Limb (tissue), 2 donors: ENCODE data around the gene GAS2.

Experiments used
- DNase-seq, 2 donors: peaks; one replicate each; pipeline ENCODE4 v3.0.0-alpha.2; 2016; ENCODE audit errors: extremely low spot score in 2 of 2

GAS2 gene

DNA sequence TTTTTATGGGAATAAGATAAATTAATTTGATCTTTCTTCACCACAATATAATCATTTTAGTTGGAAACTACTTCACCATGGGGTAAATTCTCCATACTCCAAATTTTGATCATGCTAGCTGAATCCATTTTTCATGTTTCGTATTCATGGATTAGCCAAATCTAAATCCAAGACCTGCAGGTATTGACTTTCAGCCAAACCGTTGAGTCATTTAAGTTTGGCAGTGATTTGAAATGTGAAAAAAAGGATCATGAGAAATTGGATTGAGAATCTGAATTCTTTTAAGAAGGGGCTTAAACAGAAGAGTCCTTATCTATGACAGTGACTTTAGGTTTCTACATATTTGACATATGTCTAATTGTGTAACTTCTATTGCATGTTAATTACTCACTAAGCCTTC is 5.3 kb downstream of the GAS2 start:
- peak in 1 of 2 donors; percentile 47 for DNase-seq

DNA sequence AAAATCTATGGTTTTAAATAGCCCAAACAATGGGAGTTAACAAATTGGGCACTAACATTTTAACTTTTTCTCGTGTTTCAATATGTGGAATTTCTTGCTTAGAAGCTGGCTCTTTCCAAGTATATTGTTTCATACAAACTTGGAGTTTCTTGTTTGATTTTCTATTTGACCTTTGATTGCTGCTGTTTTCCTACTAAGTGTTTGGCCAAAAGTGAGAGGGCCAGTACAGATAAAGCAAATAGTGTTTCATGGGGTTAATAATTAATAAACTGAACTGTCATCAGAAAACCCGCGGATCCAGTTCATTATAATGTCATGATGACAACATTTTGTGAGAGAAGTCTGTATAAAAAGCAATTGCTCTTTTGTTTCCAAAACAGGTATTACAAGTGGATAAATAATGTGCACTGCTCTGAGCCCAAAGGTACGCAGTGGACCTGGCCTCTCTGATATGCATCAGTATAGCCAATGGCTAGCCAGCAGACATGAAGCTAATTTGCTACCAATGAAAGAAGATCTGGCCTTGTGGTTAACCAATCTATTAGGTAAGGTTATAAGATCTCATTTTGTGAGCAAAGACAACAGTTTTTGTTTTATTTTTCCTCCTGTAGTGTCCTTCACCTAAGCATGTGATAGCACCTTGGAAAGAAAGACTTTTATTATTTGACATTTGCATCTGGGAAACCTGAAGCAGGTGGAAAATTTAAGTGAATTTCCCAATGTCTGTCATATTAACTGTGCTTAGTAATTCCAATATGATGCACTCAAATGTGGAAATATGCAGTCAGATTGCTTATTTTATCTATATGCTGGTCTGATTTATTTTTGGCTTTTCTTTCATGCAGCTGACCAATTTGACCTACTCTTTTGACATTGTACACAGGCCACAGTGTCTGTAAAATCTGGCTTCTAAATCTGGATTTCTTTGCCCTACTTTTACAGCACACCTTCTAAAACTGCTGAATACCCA is 8.3 kb downstream of the GAS2 start:
- DNase-seq: no peak

DNA sequence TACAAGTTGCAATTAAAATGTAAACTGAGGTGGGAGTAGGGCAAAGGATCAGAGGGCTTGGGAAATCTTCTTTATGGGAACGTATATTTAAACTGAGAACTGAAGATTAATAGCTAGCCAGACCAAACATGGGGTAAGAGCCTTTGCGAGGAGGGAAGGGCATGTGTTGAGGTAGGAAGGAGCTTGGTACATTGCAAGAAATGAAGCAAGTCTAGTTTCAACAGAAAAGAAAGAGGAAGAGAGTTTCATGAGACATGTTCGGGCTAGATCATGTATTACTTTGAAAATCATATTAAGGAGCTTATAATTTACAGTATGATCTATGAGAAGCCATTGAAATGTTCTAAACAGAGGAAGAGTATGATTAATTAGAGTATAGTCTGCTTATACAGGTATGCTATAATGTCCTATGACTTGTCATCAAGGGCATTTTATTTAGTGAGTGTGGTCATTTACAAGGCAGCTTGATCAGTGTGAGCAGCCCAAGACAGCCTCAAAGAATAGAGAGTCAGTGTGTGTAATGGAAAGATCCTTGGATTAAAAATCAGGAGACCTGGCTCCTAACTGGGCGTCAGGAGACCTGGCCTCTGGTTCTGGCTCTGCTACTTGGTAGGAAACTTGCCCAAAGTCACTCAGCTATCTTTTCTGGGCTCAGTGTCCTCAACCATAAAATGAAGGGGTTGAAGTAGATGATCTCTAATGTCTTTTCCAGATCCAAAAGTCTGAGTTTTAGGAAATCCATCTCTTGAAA is 10.9 kb downstream of the GAS2 start:
- DNase-seq: no peak

DNA sequence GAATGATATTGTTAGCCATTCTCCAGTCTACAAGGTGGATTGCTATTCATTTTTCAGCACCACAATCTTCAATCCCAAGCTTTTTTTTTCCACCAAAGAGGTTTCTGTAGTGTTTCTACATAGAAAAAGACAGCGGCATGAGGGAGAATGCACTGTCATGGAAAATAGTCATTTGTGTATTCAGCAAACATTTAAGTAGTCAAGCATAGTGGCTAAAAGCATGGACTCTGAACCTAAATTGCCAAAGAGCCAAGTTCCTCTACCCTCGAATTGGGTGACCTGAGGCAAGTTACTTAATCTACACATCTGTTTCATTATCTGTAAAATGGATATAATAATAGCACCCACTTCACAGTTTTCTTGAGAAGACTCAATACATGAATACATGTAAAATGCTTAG is 14.2 kb downstream of the GAS2 start:
- no peak for DNase-seq

DNA sequence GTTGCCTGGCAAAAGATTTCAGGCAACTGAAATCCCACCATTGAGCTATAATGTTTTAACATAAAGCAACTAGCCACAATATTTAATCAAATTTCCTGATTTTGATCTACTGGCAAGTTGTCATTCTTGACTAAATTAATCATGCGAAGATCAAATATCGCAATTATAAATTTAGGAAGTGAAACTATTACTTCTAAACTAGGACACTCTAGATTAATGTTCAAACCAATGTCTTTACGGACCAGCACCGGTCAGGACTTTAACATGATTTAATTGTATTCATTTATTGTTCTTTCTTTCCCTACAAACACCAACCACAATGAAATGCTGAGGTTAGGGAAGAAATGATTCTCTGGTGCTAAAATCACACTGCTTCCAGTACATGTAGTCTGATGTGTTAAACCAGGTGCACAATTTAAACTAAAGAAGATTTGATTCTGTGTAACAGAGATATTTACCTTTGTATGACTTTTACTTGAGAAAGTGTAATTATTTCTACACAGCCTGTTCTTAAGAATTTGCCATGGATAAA is 14.9 kb downstream of the GAS2 start:
- no peak for DNase-seq

DNA sequence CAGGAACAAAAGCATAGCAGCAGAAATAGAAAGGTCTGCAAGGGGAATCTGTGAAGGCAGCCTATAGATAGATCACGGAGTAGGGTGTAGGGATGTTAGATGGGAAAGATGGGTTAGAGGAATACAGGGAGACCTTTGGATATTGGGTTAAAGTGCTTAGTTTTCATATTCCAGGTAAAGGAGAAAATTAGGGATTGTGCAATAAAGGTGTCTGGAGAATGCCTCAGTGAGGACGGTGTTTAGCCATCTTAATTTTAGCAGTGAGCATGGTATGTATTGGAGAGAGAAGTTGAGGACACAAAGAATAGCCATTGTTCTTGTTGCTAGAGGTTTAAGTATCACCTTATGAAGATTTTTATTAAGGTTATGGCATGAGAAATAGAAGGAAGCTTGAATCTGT is 17.7 kb downstream of the GAS2 start:
- DNase-seq: no peak

DNA sequence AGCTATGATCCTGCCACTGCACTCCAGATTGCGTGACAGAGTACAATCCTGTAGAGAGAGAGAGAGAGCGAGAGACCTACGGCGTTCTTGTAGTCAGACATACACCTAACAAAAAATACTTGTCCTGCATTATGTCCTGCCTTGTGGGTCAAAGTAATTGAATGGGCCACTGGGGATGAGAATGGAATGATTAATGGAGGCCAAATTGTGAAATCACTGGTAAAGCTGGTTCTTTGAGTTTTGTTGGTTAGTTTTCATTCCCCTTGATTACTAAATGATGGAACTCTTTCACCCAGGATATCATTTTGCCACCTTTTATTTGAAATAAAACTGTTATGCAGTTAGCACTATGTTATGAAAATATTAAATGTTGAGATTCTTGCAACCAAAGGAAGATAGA is 18.7 kb downstream of the GAS2 start:
- DNase-seq: no peak

DNA sequence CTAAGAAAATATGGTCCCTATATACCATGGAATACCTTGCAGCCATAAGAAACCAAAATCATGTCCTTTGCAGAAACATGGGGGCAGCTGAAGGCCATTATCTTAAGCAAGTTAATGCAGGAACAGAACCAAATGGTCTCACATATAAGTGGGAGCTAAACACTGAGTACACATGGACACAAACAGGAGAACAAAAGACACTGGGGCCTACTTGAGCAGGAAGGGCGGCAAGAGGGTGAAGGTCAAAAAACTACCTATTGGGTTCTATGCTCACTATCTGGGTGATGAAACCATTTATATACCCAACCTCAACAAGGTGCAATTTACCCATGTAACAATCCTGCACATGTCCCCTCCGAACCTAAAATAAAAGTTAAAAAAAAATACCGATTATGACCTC is 22.5 kb downstream of the GAS2 start:
- no peak for DNase-seq

DNA sequence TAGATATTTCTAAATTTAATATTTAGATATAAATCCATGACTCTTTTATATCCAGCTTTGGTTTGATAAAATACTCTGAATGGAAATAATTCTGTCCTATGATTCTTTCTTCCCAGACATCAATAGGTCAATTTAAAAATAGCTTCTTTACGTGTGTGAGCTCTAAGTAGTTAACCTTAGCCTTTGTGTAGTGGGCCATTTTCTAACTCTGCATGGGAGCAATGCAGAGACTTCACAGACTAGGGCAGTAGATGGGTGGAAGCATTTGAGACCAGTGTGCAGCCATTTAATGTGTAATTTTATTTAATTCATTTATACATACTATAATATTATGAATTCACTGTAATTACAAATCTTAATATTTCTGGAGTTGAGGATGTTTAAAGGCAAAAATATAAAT is 23.8 kb downstream of the GAS2 start:
- DNase-seq: no peak

DNA sequence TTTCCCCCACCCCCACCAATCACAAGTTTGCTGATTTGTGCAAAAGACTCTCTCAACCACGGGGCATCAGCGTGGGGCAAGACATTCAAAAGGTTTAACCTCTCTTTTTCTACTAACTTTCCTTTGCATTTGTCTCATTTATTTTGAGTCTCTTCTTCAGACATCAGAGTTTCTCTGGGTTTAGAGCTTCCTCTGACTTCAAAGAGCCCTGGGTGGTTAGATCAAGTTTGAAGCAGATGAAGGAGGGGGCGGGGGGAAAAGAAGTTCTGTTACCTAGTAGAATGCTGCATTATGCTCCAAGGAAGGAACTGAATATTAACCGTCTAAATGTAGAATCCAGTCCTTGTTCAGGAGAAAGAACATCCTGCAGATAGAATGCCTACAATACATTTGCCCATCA is 24.5 kb downstream of the GAS2 start:
- no peak for DNase-seq

DNA sequence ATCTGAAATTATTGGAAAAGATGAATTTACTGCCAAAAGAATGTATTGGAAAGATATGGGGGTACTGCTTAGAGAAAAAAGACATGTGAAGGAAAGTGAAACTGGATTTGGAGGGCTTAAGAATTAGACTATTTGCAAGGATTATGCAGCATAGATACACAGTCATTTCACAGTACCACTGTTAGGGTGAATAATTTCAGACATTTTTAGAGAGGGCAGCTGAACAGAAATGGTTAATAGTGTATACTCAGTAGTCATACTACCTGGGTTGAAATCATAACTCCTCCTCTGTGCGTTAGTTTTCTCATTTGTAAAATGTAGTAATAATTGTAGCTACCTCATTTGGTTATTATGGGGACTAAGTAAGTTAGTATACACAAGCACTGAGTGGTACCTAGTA is 33.0 kb downstream of the GAS2 start:
- no peak for DNase-seq

DNA sequence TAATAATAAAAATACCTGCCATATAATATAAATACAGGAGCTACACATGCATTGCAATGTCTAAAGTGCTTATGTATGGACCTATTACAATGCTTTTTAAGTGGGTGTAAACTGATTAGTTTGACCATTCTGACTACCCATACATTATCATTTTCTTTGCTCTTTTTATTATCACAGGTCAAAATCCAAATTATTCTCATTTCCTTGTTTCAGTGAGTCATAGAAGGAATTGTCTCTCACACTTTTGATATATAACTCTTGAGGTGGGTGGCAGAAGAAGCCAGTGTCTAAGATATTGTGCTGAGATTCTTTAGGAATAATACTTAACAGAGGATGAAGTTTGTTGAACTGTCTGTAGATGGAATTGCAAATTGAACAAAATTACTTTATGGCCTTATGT is 35.6 kb downstream of the GAS2 start:
- no peak for DNase-seq

DNA sequence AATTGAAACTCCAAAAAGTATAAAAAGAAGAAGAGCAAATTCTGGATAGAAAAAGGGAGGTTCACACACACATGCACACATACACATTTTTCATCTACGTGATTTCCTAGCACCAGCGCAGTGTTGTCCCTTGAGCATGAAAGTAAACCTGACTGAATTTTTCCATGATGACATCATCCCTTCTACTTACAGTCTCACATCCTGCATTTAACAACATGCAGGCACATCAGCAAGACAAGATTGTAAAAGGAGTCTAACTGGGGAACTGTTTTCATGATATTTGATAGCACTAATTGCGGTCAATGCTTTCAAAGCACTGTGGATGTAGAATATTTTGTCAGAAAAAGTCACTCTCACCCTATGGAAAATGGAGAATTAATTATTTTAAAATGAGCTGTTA is 36.6 kb downstream of the GAS2 start:
- DNase-seq: peak; percentile 38 to 91

DNA sequence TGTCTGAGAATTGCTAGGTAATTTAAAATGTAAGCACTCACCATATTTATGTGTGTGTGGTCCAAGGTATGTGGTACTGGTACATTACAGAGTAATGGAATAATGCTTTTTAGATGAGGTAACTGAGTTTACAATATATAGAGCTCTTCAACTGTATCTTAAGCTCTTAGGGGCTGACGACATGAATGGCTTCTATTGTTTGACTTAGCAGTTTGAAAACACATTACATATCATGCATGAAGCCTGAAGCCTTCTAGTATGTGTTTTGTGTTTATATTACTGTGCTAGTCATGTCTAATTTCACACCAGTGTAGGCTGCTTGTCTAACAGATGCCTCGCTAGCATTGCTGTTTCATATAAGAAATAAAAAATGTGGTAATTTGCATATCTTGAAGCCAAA is 37.2 kb downstream of the GAS2 start:
- peak in 1 of 2 donors; percentile 73 for DNase-seq

DNA sequence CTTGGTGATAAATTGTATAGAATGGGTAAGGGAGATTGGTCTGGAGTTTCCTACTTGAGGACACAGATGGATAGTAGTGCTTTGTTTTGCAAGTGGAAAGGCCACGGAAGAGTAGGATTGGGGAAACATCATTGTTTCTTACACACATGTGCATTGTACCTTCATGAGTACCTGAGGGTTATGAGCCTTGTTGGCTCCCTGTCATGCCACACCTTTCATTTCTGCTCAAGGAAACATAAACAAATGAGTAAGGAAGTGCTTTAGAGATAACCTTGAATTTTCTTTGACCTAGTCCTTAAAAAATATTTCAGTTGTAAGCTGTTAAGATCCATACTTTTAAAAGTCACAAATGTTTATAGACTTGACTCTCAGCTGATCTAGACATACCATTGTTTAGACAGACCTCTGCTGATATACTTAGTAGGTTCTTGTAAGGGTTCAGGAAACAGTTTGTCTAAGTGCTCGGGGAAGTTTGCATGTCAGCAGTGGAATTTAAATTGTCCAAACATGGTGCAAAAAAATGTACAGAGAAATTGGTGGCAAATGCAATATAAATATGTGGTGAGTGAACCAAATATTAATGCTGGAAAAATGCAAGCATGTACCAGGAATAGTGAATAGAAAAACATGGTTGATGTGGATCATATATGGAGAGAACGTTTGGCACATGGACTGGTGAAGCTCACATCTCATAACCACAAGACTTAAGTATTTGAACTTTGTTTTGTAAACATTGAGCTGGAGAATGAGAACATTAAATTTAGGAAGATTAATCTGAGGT is 40.9 kb downstream of the GAS2 start:
- no peak for DNase-seq

DNA sequence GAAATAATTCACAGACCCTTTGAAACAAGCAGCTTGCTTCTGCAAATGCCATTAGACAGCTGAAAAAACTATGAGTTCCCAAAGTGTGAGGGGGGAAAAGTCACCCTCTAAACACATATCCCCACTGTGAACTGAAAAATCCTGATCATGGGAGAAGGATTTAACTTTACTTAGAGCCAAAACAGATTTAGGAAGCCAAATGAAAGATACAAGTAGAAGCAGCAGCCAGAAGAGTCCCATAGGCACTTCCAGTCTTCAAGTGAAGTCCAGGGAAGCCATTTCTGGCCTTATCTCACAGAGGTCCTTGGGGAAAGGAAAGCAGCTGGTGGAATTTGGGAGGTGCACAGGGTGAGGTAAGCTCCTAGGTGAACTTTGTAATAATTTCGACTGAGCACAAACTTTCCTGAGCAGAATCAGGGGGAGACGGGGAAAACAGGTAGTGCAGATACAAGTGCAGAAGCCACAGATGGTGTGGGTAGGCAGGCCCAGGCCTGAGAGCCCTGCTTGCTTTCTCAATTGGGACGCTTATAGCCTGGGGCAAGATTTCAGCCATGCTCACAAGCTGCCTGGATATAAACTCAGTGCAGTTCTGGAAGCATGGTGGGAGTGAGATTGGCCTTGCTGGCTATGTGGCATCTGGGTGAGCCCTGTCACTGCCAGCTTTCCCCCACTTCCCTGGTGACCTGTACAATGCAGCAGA is 44.8 kb downstream of the GAS2 start:
- DNase-seq: no peak

DNA sequence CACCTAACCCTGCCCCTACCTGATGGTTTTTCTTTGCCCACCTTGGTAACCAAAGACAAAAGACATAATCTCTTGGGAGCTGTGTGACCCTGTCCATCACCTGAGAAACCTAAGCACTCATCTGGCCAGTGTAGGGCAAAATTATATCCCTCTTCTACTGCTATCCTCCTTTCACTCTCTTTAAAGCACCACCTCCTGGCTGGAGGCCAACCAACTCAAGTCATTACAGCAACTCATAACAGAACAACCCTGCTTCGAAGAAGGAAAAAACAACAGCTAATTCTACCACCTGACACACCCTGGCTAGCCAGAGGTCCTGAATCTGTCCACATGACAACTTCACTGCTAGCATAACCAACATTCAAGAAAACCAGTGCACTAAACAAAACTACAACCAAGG is 45.5 kb downstream of the GAS2 start:
- no peak for DNase-seq

DNA sequence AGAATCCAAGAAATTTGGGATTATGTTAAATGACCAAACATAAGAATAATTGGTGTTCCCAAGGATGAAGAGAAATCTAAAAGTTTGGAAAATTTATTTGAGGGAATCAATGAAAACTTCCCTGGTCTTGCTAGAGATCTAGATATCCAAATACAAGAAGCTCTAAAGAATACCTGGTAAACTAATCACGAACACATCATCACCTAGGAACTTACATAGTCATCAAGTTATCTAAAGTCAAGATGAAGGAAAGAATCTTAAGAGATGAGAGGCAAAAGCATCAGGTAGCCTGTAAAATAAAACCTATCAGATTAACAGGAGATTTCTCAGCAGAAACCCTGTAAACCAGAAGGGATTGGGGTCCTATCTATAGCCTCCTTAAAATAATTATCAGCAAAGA is 46.9 kb downstream of the GAS2 start:
- DNase-seq: no peak

DNA sequence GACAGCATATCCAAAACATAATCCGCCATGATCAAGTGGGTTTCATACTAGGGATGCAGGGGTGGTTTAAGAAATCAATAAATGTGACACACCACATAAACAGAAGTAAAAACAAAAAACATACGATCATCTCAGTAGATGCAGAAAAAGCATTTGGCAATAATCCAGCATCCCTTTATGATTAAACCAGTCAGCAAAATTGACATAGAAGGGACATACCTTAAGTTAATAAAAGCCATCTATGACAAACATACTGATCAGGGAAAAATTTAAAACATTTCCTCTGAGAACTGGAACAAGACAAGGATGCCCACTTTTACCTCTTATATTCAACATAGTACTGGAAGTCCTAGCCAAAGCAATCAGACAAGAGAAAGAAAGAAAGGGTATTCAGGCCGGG is 49.6 kb downstream of the GAS2 start:
- no peak for DNase-seq

DNA sequence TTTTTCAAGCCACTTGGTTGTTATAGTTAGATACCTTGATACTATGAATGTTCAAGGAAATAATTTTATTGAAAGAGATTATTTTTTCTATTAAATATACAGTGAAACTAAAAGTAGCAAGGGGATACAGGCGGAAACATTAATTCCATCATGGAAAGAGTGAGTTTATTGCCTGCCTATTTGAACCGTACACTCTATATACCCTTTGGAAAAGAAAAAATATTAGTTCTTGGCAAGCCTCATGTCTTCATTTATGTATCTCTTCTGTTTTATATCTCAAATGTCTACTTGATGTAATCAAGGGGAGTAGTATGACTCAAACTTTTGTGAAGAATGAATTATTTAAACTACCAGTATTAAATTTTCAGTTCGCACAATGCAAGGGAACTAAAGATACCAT is 54.0 kb downstream of the GAS2 start:
- DNase-seq: peak in 1 of 2 donors; percentile 55

DNA sequence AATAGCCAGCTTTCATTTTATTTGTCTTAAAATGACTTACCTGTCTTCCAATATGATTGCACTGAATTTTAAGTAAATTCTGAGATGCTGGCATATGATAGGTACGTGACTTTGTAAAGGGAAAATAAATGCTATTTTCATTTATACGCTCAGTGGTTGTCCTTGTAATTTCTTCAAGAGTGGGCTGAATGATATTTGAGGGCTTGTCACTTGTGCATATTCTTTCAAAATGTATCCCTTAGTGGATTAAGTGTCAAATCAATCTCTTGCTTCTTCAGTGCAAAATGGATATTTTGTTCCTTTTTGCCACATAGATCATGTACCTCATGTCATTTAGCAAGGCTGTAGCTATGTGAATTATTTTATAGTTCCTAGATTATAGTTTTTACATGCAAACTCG is 56.9 kb downstream of the GAS2 start:
- no peak for DNase-seq
